HCT116 (cell line): Measurements from ENCODE around the gene CLEC14A. TPM values are rescaled to one million over a fixed set of nuclear protein-coding genes. Genes with fewer than 3 reads are reported as not detected.

Experiments used
- ATAC-seq: fragments of 200-7000 bp; cut with Tn5 transposase; 2 replicates; pipeline ENCODE4 v1.9.1; 2020; ENCODE audit warnings: mild to moderate bottlenecking, moderate library complexity
- BruUV-seq: library from RNA; stranded (reverse); fragments of 400-500 nt; replicated peaks from 2 replicates; lab custom pipeline; 2021; lab: Mats Ljungman, UMichigan
- CTCF ChIA-PET: fragments of 300-600 bp; sonication (Branson Sonifier 250); formaldehyde crosslinking; loops from one replicate; lab custom pipeline; 2021; ENCODE audit warnings: antibody characterized with exemption; lab: Charles Lee
- POLR2A ChIA-PET: fragments of 300-600, 350-600 bp; sonication (Branson Sonifier 250); formaldehyde crosslinking; loops from one replicate; lab custom pipeline; 2021; ENCODE audit warnings: antibody characterized with exemption; lab: Charles Lee
- RAD21 ChIA-PET, 2 experiments: fragments of 300-600 bp; sonication (Branson Sonifier 250); formaldehyde crosslinking; loops; one replicate each; lab custom pipeline; 2023; ENCODE audit warnings: low total read pairs in 2 of 2; ENCODE audit not compliant: uncharacterized antibody in 2 of 2, unreplicated experiment in 2 of 2, low non-redundant PET in 1 of 2; lab: Charles Lee
- DNase-seq: peaks from one replicate; pipeline ENCODE4 v3.0.0-alpha.2; 2010; ENCODE audit warnings: low read depth, low spot score
- H2AFZ ChIP-seq: fragments of 200-600 bp; shearing (Covaris generic), sonication (generic); 2 replicates; pipeline ENCODE4 v1.6.1; 2017; ENCODE audit warnings: low read depth, mixed run types, mixed read lengths, antibody characterized with exemption, low read length; ENCODE audit not compliant: poor library complexity, severe bottlenecking
- H3K27ac ChIP-seq: 2 replicates; pipeline ENCODE4 v1.5.1; 2012; ENCODE audit warnings: low read depth, low read length
- H3K27me3 ChIP-seq: fragments of 200-600 bp; sonication (generic); 2 replicates; pipeline ENCODE4 v1.6.1; 2016; ENCODE audit warnings: mixed run types, low read length, mixed read lengths; ENCODE audit not compliant: insufficient read depth
- H3K36me3 ChIP-seq, 2 experiments: fragments of 200-500 bp in 1 of 2; fragments of 200-600 bp in 1 of 2; sonication (Bioruptor generic) in 1 of 2; sonication (generic) in 1 of 2; 2 replicates each; pipeline versions ENCODE4 v1.5.1 to v1.6.1; 2014 to 2016; ENCODE audit warnings: low read length in 2 of 2, inconsistent platforms in 1 of 2, mixed read lengths in 1 of 2, mixed run types in 1 of 2; ENCODE audit not compliant: insufficient read depth in 2 of 2, control insufficient read depth in 1 of 2
- H3K4me1 ChIP-seq, 2 experiments: fragments of 200-600 bp in 1 of 2; sonication (generic) in 1 of 2; 2 replicates each; pipeline versions ENCODE4 v1.5.1 to v1.6.1; 2012 to 2017; ENCODE audit warnings: low read length in 2 of 2, inconsistent platforms in 1 of 2, mild to moderate bottlenecking in 1 of 2, mixed read lengths in 1 of 2, mixed run types in 1 of 2, moderate library complexity in 1 of 2; ENCODE audit not compliant: insufficient read depth in 2 of 2, control insufficient read depth in 1 of 2
- H3K4me2 ChIP-seq: fragments of 200-600 bp; sonication (generic); 2 replicates; pipeline ENCODE4 v1.6.1; 2017; ENCODE audit warnings: mixed run types, low read length, mixed read lengths
- H3K4me3 ChIP-seq, 2 experiments: fragments of 200-600 bp in 1 of 2; sonication (generic) in 1 of 2; replicated peaks in 1 of 2; 2 replicates each; pipeline ENCODE4 v1.5.1; 2011 to 2016; ENCODE audit warnings: low read length in 2 of 2, control low read depth in 1 of 2, low read depth in 1 of 2, mild to moderate bottlenecking in 1 of 2, mixed read lengths in 1 of 2, mixed run types in 1 of 2
- H3K79me2 ChIP-seq: fragments of 200-600 bp; sonication (generic); 2 replicates; pipeline ENCODE4 v1.6.1; 2017; ENCODE audit warnings: mild to moderate bottlenecking, mixed run types, low read length, moderate library complexity, mixed read lengths; ENCODE audit not compliant: insufficient read depth
- H3K9ac ChIP-seq: fragments of 200-600 bp; sonication (generic); 2 replicates; pipeline ENCODE4 v1.6.1; 2016; ENCODE audit warnings: low read length, mixed read lengths
- H3K9me2 ChIP-seq: fragments of 200-600 bp; sonication (generic), shearing (Covaris generic); 2 replicates; pipeline ENCODE4 v1.6.1; 2017; ENCODE audit warnings: mixed run types, mild to moderate bottlenecking, moderate library complexity; ENCODE audit not compliant: insufficient read depth
- H3K9me3 ChIP-seq, 2 experiments: fragments of 200-500 bp in 1 of 2; fragments of 200-600 bp in 1 of 2; sonication (Bioruptor generic) in 1 of 2; sonication (generic) in 1 of 2; 2 replicates each; pipeline ENCODE4 v1.6.1; 2014 to 2017; ENCODE audit warnings: low read length in 2 of 2, mixed read lengths in 2 of 2, inconsistent platforms in 1 of 2, low read depth in 1 of 2, mild to moderate bottlenecking in 1 of 2, mixed run types in 1 of 2, moderate library complexity in 1 of 2; ENCODE audit not compliant: control insufficient read depth in 1 of 2, insufficient read depth in 1 of 2
- H4K20me1 ChIP-seq: fragments of 200-600 bp; sonication (generic), shearing (Covaris generic); 2 replicates; pipeline ENCODE4 v1.6.1; 2017; ENCODE audit warnings: mixed run types, mild to moderate bottlenecking, moderate library complexity; ENCODE audit not compliant: insufficient read depth
- ATF3 ChIP-seq: IDR thresholded peaks from 2 replicates; pipeline ENCODE4 v1.6.1; 2012
- CEBPB ChIP-seq: IDR thresholded peaks from 2 replicates; pipeline ENCODE4 v1.6.1; 2012; ENCODE audit warnings: low read depth
- EGR1 ChIP-seq: IDR thresholded peaks from 2 replicates; pipeline ENCODE4 v1.6.1; 2012; ENCODE audit warnings: low read depth
- EZH2 ChIP-seq: fragments of 200-600 bp; sonication (generic); IDR thresholded peaks from 2 replicates; pipeline ENCODE4 v1.6.1; 2017; ENCODE audit warnings: antibody characterized with exemption, mixed run types
- EZH2phosphoT487 ChIP-seq: fragments of 200-600 bp; IDR thresholded peaks from 2 replicates; pipeline ENCODE4 v1.6.1; 2018; ENCODE audit warnings: antibody characterized with exemption, borderline replicate concordance
- JUND ChIP-seq: IDR thresholded peaks from 2 replicates; pipeline ENCODE4 v1.6.1; 2012
- RAD21 ChIP-seq: IDR thresholded peaks from 2 replicates; pipeline ENCODE4 v1.6.1; 2012; ENCODE audit warnings: low read depth, mild to moderate bottlenecking
- SP1 ChIP-seq: IDR thresholded peaks from 2 replicates; pipeline ENCODE4 v1.6.1; 2012; ENCODE audit warnings: low read depth
- TCF7L2 ChIP-seq: IDR thresholded peaks from 2 replicates; pipeline ENCODE4 v1.7.0; 2011; ENCODE audit warnings: borderline replicate concordance, inconsistent platforms; ENCODE audit not compliant: insufficient read depth, insufficient read length; ENCODE audit errors: extremely low read depth
- YY1 ChIP-seq: IDR thresholded peaks from 2 replicates; pipeline ENCODE4 v1.6.1; 2011; ENCODE audit warnings: low read length, low read depth, moderate library complexity, mild to moderate bottlenecking; ENCODE audit not compliant: insufficient replicate concordance; ENCODE audit errors: extremely low read depth
- ZFX ChIP-seq: fragments of 450-650 bp; IDR thresholded peaks from 2 replicates; pipeline ENCODE4 v1.6.1; 2017
- ZNF274 ChIP-seq: fragments of 200-500 bp; sonication (Bioruptor generic); IDR thresholded peaks from 2 replicates; pipeline ENCODE4 v1.6.1; 2014; ENCODE audit warnings: mild to moderate bottlenecking, low read depth, low read length, inconsistent platforms
- intact Hi-C: fragments of 100-400 bp; cut with micrococcal nuclease; formaldehyde crosslinking; loops from 2 replicates; pipeline ENCODE4 v1.10.0; 2022
- total RNA-seq: library from RNA; stranded (reverse); gene quantifications from one replicate; pipeline ENCODE4 v1.2.1, GENCODE V29; 2021; ENCODE audit not compliant: unreplicated experiment

Gene CLEC14A
- total RNA-seq, 1 experiment from 2014 or later: 0.10 TPM

- ChIA-PET RAD21 (no interaction called here), CTCF (no interaction called here), POLR2A (no interaction called here)
- BruUV-seq: no TSS peak
- Histone ChIP-seq H3K4me3 (no peak overlapping the region), H3K9me3 (no peaks in the 10 kb centered on the region), H3K4me2 (no peak overlapping the region), H3K9ac (no peak overlapping the region), H3K4me1 (no peaks in the 10 kb centered on the region), H3K9me2 (no peaks in the 10 kb centered on the region), H3K36me3 (no peaks in the 10 kb centered on the region), H3K27ac (no peak overlapping the region), H3K79me2 (no peaks in the 10 kb centered on the region), H3K27me3 (no peaks in the 10 kb centered on the region), H4K20me1 (no peaks in the 10 kb centered on the region), H2AFZ (no peak overlapping the region)
- ATAC-seq: no peak
- intact Hi-C loops: no loop called here
- DNase-seq: no peak
- TF ChIP-seq ATF3 (no peak), EGR1 (no peak), JUND (no peak)
Observed at GRCh38 chr14:38225946-38226345, 29.9 kb downstream of the CLEC14A start.

GRCh38 chr14:38224338-38224737, 31.6 kb downstream of the CLEC14A start:
- BruUV-seq: no TSS peak

More at GRCh38 chr14:38224338-38224737, 31.6 kb downstream of the CLEC14A start:
- no peak overlapping the region for H3K4me3 ChIP-seq
- H3K9me3 ChIP-seq: no peaks in the 10 kb centered on the region
- H3K79me2 ChIP-seq: no peaks in the 10 kb centered on the region
- DNase-seq (no peak), ATAC-seq (no peak)
- H3K36me3 ChIP-seq: no peaks in the 10 kb centered on the region
- H3K9me2 ChIP-seq: no peaks in the 10 kb centered on the region
- H3K27me3 ChIP-seq: no peaks in the 10 kb centered on the region
- ChIA-PET POLR2A (no interaction called here), CTCF (no interaction called here), RAD21 (no interaction called here)
- TF ChIP-seq EZH2phosphoT487: no peak
- no peak for TF ChIP-seq EZH2
- TF ChIP-seq CEBPB: no peak
- TF ChIP-seq TCF7L2: no peak
- TF ChIP-seq YY1: no peak
- TF ChIP-seq ZNF274: no peak
- TF ChIP-seq RAD21: no peak
- TF ChIP-seq SP1: no peak
- no peak for TF ChIP-seq ZFX
- H4K20me1 ChIP-seq: no peaks in the 10 kb centered on the region
- H3K4me2 ChIP-seq: no peak overlapping the region
- intact Hi-C loops: no loop called here
- no peaks in the 10 kb centered on the region for H3K4me1 ChIP-seq
- H3K9ac ChIP-seq: no peak overlapping the region
- H2AFZ ChIP-seq: no peak overlapping the region
- no peak overlapping the region for H3K27ac ChIP-seq
